Measurements from ENCODE around the gene PTPRA.

PTPRA gene

DNA sequence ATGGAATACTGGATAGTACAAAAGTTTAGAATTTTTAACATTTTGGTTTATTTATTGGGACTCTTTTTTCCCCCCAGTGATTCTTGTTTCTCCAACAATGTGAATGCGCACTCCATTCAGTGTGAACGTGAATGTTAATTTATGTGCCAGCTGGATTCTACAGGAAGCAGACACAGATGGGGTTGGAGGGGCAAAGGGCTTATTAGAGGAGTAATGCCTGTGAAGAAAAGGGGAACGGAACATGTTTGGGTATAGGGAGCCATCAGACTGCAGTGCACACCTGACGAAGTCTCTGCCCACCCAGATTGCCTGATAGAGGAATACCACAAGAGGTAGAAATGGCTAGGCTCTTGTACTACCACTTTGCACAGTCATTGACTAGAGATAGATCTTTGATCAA, 48.2 kb downstream of the PTPRA start:
- DNase-seq (ENCODE audit: low read depth, low spot score): no peak

DNA sequence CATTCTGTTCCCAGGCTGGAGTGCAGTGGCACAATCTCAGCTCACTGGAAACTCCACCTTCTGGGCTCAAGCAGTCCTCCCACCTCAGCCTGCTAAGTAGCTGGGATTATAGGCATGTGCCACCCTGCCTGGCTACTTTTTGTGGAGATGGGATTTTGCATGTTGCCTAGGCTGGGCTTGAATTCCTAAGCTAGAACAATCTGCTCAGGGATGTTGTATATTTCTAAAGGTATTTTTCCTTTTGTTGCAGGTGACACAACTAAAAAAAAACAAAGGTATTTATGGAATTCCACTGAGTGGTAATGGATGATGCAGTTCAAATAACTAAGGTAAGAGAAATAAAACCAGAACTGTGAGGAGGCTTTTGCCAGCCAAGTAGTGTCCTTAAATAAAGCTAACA, 49.7 kb downstream of the PTPRA start:
- peak; percentile 15 for DNase-seq (ENCODE audit: low read depth, low spot score)

DNA sequence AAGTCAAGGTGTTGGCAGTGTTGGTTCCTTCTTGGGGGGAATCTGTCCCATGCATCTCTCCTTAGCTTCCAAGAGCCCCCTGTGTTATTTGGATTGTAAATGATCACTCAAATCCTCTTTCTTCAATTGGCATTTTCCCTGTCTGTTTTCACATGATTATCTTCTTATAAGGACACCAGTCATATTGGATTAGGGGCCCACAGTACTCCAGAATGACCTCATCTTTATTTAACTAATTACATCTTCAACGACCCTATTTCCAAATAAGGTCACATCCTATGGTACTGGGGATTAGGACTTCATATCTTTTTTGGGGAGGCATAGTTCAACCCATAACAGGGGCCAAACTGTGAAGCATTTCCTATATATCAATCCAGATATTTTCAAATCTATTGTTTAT, 57.3 kb downstream of the PTPRA start:
- DNase-seq (ENCODE audit: low read depth, low spot score): no peak

DNA sequence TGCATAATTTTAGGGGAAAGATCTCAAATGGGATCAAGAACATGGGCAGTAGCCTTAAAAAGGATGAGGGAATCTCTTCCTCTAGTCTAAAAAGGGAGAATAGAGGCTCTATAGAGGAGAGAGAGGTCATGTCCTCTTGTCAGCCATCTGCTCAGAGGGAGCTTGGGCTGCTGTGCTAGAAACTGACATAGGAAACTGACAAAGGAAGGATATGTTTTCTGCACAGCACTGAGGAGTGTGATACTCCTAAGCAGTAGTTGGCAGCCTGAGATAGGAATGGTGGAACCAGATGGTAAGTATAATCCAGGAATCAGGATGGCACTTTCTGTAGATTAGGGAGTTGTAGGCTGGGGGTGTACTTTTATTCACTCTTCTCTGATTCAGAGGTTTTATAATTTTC, 59.2 kb downstream of the PTPRA start:
- DNase-seq (ENCODE audit: low read depth, low spot score): no peak

DNA sequence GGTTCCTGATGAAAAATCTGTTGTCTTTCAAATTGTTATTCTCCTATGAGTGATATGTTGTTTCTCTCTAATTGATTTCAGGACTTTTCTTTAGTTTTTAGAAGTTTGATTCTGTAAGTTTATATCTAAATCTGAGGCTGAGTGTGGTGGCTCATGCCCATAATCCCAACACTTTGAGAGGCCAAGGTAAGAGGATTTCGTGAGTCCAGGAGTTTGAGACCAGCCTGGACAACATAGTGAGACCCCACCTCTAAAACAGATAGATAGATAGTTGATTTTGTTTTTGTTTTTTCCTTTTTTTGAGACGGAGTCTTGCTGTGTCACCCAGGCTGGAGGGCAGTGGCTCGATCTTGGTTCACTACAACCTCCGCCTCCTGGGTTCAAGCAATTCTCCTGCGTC, 64.6 kb downstream of the PTPRA start:
- DNase-seq (ENCODE audit: low read depth, low spot score): no peak

DNA sequence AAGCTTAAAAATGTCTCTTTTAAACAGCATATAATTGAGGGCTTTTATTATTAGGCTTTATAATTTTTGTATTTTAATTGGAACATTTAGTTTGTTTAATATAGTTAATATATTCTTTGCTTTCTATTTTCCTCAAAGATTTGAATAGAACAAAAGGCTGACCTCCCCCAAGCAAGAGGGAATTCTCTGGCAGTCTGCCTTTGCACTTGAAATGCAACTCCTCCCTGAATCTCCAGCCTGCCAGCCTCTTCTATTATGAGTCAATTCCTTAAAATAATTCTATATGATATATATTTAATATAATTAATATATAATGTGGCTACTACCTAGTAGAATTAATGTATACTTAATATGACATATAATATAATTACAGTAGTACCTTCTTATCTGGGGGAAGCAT, 69.2 kb downstream of the PTPRA start:
- DNase-seq (ENCODE audit: low read depth, low spot score): no peak

DNA sequence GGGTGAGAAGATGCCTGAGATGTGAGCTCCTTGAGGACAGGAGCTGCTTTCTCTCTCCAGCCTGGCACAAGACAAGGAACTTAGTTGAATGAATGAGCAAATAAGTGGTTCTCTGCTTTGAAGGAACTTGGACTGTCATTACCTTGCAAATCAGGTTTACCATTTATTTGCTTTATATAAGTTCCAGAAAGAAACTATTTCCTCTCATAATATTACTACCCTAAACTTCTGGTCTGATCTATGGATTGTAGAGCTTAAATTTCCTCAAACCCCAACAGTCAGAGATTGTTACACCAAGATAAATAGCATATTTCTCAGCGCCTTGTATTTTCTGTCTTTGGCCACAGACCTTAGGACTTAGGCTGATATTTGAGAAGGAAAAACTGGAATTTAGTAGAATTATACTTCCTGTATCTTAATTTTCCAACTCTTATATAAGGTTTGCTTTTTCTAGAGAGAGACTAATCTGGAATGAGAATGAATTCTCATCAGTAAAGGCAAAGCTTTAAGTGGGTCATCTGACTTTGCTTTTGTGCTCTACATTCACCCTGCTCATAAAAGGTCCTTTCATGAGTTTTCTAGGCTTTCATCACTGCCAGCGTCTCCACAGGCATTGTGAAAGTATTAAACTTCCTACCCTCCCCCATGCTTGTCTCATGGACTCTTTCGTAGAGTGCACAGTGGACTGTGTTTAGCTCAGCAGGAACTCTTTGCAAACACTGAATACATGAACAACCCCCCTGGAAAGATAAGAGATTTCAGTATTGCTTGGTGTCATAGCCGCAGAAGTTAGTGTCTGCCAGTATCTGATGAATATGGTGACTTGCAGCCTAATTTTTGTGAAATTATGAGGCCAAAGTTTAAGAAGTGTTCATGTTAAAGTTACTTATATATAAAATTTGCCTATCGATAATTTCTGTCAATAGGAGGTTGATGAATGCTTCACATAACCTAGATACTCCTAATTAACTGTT, 74.0 kb downstream of the PTPRA start:
- DNase-seq (ENCODE audit: low read depth, low spot score): no peak

DNA sequence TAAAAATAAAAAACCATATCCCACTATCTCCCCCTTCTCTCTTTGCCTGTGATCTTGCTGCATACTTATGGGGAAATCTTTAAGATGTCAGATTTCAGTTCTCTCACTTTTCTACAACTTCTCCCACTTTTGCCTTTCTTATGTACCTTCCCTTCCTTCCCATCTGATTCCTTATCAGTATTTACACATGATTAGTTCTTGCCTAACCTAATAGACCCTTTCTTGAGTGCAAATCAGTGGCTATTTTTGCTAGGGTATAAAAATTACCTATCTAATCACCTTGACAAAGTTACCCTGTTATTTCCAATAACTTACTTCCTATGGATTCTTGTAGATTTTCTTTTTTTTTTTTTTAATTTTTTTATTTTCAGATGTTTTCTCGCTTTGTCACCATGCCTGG, 75.7 kb downstream of the PTPRA start:
- no peak for DNase-seq (ENCODE audit: low read depth, low spot score)

DNA sequence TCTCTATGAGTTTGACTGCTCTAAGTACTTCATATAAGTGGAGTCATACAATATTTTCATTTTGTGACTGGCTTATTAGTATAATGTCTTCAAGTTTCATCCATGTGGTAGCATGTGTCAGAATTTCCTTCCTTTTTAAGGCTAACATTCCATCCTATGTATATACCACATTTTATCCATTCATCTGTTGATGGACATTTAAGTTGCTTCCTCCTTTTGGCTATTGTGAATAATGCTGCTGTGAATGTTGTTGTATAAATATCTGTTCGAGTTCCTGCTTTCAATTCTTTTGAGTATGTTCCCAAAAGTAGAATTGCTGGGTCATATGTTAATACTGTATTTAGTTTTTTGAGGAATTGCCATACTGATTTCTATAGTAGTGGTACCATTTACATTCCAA, 79.5 kb downstream of the PTPRA start:
- DNase-seq (ENCODE audit: low read depth, low spot score): no peak

DNA sequence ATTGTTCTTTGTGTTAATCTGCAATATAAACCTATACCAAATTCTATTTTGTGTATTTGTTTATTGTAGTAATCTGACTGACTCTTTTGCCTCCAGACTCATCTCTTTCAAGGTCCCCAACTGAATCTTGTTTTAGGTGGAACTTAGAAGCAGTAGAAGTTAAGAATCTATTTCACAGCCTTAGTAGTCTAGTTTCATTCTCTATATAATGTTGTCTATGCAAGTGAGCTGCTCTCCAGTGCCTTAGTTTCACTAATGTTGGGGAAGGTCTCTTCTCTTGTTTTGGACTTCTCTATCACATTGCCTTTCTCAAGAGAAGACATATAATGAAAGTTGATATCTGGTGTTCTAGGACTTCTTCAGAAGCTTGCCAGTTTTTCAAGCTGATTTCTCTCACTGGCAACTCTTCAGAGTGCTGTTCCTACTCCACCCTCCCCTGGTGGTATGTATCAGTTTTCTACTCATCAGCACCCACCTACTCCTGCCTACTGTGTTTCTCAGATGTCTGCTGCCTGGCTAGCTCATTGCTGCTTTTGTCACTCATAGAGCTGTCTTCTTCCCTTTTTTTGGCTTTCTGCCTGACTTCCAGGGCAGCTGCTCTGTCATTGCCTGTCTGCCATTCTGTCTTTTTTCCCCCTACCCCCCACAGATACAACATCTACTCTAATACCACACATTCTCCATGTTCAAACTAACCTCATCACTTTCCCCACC, 82.1 kb downstream of the PTPRA start:
- DNase-seq (ENCODE audit: low read depth, low spot score): no peak

DNA sequence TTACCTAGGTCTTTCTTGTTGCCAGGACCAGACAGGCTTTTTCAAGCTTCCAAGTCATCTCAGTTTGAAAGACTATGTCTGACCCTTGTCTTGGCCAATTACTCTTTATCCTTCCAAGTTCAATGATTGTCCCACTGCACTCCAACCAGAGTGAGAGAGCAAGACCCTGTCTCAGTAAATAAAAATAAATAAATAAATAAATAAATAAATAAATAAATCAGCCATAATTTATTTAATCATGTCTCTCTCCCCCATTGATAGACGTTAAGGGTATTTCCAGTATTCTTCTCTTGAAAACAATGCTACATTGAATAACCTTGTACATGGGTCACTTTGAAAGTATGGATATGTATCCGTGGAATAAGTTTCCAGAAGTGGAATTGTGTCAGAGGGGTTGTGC, 83.2 kb downstream of the PTPRA start:
- DNase-seq (ENCODE audit: low read depth, low spot score): no peak

DNA sequence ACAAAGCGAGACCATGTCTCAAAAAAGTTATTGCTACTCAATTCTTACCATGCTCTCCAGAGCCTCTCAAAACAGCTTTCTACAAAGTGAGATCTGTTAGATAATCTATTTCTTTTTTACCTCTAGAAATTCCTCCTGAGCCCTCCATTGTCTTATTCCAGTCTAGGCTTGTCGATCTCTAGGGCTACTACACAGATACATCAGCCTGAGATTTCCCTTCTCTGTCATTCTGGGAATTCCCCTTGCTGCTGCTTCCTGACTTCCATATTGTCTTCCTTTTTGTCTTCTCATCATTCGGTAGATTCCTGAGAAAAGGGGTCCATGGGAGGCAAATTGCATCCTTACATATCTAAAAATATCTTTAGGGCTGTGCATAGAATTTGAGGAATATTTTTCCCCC, 94.6 kb downstream of the PTPRA start:
- DNase-seq (ENCODE audit: low read depth, low spot score): no peak

DNA sequence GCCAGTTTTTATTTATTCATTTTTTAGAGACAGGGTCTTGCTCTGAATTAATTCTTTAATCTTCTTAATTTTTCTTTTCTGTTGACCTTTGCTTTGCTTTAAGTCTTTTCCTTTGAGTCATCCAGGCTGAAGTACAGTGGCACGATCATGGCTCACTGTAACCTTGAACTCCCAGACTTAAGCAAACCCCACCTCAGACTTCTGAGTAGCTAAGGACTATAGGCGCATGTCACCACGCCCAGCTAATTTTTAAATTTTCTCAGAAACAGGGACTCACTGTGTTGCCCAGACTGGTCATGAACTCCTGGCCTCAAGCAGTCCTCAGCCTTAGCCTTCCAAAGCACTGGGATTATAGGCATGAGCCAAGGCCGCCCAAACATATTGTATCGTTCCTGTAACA, 98.8 kb downstream of the PTPRA start:
- no peak for DNase-seq (ENCODE audit: low read depth, low spot score)

DNA sequence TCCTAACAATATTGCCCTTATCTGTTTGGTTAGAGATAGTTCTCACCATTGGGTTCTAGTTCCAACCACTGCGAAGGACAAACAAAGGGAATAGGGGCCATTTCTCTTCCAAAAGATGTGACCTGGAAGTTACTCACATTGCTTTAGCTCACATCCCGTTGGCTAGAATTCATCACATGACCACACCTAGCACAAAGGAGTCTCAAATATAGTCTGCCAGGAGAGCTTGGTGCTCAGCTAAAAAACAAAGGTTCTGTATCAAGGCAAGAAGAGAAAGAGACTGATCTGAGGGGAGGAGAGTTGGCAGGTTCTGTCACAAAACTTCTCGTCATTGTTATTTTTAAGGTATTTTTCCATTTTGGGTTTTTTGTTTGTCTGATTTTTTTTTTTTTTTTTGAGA, 100.3 kb downstream of the PTPRA start:
- DNase-seq (ENCODE audit: low read depth, low spot score): no peak

DNA sequence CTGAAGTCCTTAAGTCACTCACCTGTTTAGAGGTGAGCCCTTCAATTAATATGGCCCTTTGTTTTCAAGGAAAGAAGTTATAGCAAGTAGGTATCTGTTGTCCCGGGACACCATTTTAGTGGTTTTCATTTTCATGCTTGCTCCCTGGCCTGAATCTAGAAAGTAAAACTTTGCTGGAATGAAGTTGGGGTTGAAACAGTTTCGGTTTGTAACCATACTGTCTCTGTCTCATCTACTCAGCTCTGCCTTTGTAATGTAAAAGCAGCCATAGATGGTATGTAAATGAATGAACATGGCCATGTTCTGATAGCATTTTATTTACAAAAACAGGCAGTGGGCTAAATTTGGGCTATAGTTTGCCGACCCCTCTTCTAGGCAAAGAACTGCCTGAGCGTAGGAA, 105.2 kb downstream of the PTPRA start:
- DNase-seq (ENCODE audit: low read depth, low spot score): no peak

DNA sequence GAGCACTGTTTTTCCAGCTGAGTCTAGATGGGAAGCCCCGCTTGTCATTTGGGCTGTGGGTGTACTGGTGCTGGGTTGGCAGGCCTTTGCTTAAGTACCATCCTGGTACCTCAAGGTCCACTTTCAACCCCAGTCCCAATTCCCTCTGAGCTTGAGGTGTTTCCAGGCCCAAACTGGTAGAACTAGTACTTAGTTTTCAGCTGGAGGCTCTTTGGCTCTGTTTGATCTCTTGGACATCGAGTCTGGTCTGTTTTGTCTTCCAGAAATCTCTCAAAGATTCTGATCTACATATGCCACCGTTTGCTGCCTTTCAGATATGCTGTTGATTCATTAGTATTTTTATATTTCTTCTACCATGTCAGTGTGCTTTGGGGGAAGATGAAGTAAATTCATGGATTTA, 108.4 kb downstream of the PTPRA start:
- DNase-seq (ENCODE audit: low read depth, low spot score): peak; percentile 43

DNA sequence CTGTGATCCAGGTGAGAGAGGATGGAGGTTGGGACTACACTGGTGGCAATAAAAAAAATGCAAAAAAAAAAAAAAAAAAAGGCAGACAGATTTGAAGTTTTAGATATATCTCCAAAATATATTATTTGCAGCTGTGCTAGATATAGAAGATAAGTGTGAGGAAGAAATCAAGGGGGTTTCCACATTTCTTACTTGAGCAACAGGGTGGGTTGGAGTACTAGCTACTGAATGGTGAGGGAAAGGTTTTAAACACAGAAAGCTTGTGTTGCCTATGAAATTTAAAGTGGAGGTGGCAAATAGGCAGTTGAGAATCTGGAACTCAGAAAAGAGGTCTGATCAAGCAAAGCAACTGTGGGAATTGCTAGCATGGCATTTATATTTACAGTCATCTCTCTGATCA, 110.2 kb downstream of the PTPRA start:
- DNase-seq (ENCODE audit: low read depth, low spot score): no peak

DNA sequence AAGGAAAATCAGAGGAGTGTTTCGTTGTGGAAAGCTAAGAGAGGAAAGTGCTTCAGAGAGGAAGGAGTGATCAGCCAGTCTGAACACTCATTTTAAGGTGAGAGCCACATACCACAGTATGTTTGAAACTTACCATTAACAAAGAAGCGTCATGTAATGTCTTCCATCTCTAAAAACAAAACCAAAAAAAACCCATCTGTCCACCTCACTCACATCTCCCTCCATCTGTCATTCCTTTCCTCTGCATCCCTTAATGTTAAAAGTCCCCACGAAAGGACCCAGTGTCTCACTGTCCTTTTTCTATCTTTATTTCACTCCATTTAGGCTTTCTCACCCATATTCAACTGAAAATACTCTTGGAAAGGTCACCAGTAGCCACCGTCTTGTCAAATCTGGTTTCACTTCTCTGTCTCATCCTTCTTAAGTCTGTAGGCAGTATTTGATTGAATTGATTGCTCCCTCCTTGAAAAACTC, 110.8 kb downstream of the PTPRA start:
- DNase-seq (ENCODE audit: low read depth, low spot score): no peak

DNA sequence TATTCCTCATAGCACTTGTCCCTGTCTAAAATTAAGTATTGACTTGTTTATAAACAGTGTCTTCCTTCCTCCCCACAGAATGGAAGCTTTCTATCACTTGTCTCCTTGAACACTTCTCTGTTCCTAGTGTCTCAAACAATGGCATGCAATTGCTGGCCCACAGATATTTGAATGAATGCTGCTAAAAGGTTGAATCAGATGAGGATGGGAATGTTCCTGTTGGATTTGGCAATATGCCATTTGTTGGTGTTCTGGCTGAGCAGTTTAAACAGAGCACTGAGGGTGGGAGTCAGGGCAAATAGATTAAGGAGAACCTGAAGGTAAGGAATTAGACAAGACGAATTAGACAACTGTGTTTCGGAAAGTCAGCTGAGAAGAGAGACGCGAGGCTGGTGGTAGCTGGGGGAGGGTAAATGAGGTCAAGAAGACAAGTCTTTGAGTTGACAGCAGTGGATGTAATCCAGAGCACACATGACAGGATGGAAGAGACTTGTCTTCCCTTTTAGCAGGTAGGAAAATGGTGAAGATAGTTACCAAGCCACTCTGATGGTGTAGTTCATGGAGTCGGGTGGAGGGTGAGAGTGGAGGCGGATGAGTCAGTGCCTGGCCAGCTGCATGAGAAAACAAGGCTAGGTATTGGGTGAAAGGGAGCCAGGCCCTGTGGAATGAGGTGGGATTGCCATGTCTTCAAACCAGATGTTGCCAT, 111.8 kb downstream of the PTPRA start:
- DNase-seq (ENCODE audit: low read depth, low spot score): peak; percentile 47

DNA sequence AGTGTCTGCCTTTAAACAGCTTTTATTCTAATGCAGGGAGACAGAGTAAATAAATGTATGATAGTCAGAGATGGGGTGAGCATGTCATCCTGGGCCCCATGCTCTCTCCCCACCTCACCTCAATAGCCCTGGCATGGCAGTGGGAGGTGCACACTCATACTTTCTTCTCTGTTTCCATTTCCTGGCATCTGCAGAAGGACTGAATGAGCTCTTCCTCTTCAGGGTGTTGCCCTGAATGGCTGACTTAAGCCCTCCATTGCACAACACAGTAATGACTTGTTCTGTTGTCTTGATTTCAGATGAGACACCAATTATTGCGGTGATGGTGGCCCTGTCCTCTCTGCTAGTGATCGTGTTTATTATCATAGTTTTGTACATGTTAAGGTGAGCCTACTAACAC, 113.2 kb downstream of the PTPRA start:
- DNase-seq (ENCODE audit: low read depth, low spot score): no peak

DNA sequence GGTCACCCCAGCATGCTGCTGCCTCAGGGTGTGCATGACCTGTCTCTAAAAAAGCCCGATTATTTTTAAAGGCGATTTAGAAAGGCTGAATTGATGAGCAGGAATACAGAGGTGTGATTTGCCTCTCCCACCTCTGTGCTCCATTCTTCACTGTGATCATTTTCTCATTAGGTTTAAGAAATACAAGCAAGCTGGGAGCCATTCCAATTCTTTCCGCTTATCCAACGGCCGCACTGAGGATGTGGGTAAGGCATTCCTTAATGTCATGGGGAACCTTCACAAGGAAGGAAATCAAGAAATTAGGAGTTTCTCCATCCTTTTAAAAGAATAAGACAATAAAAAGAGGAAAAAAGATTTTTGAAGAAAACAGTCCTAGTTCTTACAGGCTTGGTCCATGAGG, 114.6 kb downstream of the PTPRA start:
- no peak for DNase-seq (ENCODE audit: low read depth, low spot score)

DNA sequence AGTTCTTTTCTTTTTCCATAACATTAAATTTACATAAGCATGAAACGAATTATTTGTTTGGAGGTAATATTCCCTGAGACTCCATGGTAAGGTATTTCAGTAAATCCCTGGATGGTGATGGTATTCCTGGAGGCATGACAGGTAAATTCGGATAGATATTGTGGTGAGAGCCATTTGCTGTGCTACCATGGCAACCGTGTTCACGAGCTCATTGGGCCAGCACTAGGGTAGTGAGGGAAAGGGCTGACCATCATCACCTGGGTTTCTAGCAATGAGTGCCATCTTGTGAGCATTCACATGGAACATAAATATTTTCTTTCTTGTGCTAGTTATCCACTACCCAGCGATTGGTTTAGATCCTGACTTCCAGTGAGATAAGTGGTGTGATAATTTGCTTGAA, 118.3 kb downstream of the PTPRA start:
- DNase-seq (ENCODE audit: low read depth, low spot score): no peak
